ENCODE results near the gene APBB1IP. TPM values are rescaled to one million over a fixed set of nuclear protein-coding genes. Genes with fewer than 3 reads are reported as not detected.

The APBB1IP gene
- total RNA-seq, 1 experiment from 2014 or later: 0.22 TPM

DNA sequence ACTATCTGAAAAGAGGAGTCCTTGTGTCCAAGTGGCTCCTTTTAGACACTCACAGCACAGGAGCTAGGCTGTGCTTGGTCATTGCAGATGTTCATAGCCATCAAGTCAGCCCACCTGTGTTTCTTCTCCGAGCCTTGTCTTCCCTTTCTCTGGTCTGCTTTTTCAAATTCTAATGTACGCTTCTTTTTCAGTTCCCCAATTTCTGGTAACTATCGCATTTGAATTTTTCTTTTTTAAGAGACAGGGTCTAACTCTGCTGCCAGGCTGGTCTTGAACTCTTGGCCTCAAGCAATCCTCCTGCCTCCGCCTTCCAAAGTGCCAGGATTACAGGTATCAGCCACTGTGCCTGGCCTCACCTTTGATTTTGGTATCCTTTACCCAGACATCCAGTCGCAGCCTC, 18.9 kb downstream of the APBB1IP start:
- Mint-ChIP-seq H3K4me1 (no peaks in the 10 kb centered on the region), H3K9me3 (peaks cover 6% of the 10 kb centered on the region; the same call in 1 of the 2 replicates), H3K36me3 (no peaks in the 10 kb centered on the region), H3K27ac (no peak overlapping the region), H3K27me3 (ENCODE audit: low read depth) (no peaks in the 10 kb centered on the region), H3K4me3 (no peak overlapping the region)
- TF ChIP-seq MLX (CRISPR knock-in tag; IDR thresholded peaks at IDR 0.05): no peak
- no peak for TF ChIP-seq SP1 (CRISPR knock-in tag; conservative IDR thresholded peaks at IDR 0.05)
- no peak for TF ChIP-seq ZMAT4 (CRISPR knock-in tag; IDR thresholded peaks at IDR 0.05)
- TF ChIP-seq ZNF671 (CRISPR knock-in tag; IDR thresholded peaks at IDR 0.05): no peak
- TF ChIP-seq, protein P1, sequence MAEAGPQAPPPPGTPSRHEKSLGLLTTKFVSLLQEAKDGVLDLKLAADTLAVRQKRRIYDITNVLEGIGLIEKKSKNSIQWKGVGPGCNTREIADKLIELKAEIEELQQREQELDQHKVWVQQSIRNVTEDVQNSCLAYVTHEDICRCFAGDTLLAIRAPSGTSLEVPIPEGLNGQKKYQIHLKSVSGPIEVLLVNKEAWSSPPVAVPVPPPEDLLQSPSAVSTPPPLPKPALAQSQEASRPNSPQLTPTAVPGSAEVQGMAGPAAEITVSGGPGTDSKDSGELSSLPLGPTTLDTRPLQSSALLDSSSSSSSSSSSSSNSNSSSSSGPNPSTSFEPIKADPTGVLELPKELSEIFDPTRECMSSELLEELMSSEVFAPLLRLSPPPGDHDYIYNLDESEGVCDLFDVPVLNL (CRISPR knock-in tag; IDR thresholded peaks at IDR 0.05; ENCODE audit: borderline replicate concordance, low read depth): no peak
- no peak for TF ChIP-seq PRRX2 (CRISPR knock-in tag; IDR thresholded peaks at IDR 0.05)
- no peak for TF ChIP-seq GABPB1 (CRISPR knock-in tag; IDR thresholded peaks at IDR 0.05)
- ChIA-PET POLR2A (no interaction called here), CTCF (no interaction called here)
- no peak for ATAC-seq
- no peak for DNase-seq (ENCODE audit: low spot score)

GRCh38 chr10:26460736-26461135, 22.6 kb downstream of the APBB1IP start:
- Mint-ChIP-seq H3K27ac (no peak overlapping the region), H3K36me3 (no peaks in the 10 kb centered on the region), H3K4me1 (no peaks in the 10 kb centered on the region), H3K27me3 (ENCODE audit: low read depth) (no peaks in the 10 kb centered on the region; the same call in 1 of the 2 replicates), H3K4me3 (no peak overlapping the region), H3K9me3 (0 out of 2 replicates have a peak, but pooled peaks cover 4% of the 10 kb centered on the region)
- POLR2A ChIA-PET: interaction anchor here (0.6 kb wide), 1 partner anchor 375 kb away, joined by 3 read pairs; no protein-coding TSS in a partner anchor
- ATAC-seq: no peak
- CTCF ChIA-PET: no interaction called here
- TF ChIP-seq SOX15 (CRISPR knock-in tag; IDR thresholded peaks at IDR 0.05) (no peak), GTF2I (CRISPR knock-in tag; conservative IDR thresholded peaks at IDR 0.05) (no peak), RELA (CRISPR knock-in tag; IDR thresholded peaks at IDR 0.05; ENCODE audit: borderline replicate concordance) (no peak), CBFB (CRISPR knock-in tag; IDR thresholded peaks at IDR 0.05; ENCODE audit: low read depth) (no peak), PRDM15 (CRISPR knock-in tag; IDR thresholded peaks at IDR 0.05) (no peak)
- DNase-seq (ENCODE audit: low spot score): no peak

DNA sequence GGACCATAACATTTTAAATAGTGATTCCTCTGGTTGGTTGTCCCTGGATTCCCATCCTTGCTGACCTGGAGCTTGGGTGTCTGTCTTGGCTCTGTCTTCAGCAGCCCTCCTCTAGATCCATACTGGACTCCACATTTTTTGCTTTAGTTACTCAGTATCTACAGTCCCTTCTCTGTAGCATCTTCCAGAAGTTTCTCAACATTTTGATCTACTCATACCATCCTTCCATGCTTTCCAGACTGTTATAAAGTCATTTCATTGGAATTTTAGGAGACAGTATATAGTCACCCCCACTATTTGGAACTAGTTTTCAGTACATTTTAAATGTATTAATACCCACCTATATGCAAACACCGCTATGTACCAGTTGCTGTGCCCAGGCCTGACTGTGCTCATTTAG, 25.8 kb downstream of the APBB1IP start:
- ATAC-seq: no peak
- H3K9me3 Mint-ChIP-seq: 0 out of 2 replicates have a peak, but pooled peaks cover 4% of the 10 kb centered on the region
- no peak for DNase-seq (ENCODE audit: low spot score)
- no peaks in the 10 kb centered on the region for H3K36me3 Mint-ChIP-seq
- no peaks in the 10 kb centered on the region; the same call in 1 of the 2 replicates for H3K27me3 Mint-ChIP-seq (ENCODE audit: low read depth)
- H3K4me3 Mint-ChIP-seq: no peak overlapping the region
- ChIA-PET POLR2A (no interaction called here), CTCF (no interaction called here)
- no peaks in the 10 kb centered on the region for H3K4me1 Mint-ChIP-seq
- TF ChIP-seq SMAD3 (CRISPR knock-in tag; IDR thresholded peaks at IDR 0.05; ENCODE audit: borderline replicate concordance): no peak
- no peak for TF ChIP-seq NFATC4 (CRISPR knock-in tag; IDR thresholded peaks at IDR 0.05)
- TF ChIP-seq ZNF416 (CRISPR knock-in tag; IDR thresholded peaks at IDR 0.05): no peak
- TF ChIP-seq KAT7 (CRISPR knock-in tag; IDR thresholded peaks at IDR 0.05; ENCODE audit: borderline replicate concordance): no peak
- H3K27ac Mint-ChIP-seq: no peak overlapping the region
